Stimulated activated naive CD4-positive, alpha-beta T cell treated with Interleukin-2 at 50 U/mL for 16 hours (primary cell): ENCODE measurements around the gene AP2A2.

ENCODE experiments used
- DNase-seq: peaks from one replicate; lab custom pipeline; 2025; lab: John Stamatoyannopoulos, UW

AP2A2 gene

GRCh38 chr11:925496-926301, at the start of gene AP2A2:
TSS of gene AP2A2 (plus strand) at chr11:925870. CDS start at chr11:926022, 152 bp downstream.
- peak; percentile 85 for DNase-seq

GRCh38 chr11:876545-876944, 49.1 kb upstream of the AP2A2 start:
- no peak for DNase-seq

GRCh38 chr11:877565-877964, 48.1 kb upstream of the AP2A2 start:
- DNase-seq, result peak; percentile 12

DNA sequence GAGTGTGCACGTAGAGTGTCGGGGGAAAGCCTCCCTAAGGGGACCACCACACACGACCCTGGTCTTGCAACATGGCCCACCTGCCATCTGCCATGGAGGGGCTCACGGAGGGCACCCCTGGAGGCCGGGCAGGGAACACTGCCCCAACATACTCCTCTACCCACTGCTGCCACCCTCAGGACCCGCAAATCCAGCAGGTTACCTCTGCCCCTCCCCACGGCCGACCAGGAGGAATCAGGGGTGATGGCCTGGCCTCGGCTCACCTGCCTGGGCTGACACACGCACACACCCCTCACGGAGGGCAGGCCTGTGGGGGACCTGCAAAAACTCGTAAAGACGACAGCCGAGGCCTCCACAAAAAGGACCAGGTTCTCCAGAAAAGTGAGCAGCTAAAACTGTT, 45.2 kb upstream of the AP2A2 start:
- DNase-seq, result no peak

- DNase-seq, result no peak
These were observed 43.1 kb upstream of the AP2A2 start for GRCh38 chr11:882596-882995.

- no peak for DNase-seq
These were observed 42.1 kb upstream of the AP2A2 start for GRCh38 chr11:883527-883926.

GRCh38 chr11:884578-885070, 41.0 kb upstream of the AP2A2 start:
- no peak for DNase-seq

DNA sequence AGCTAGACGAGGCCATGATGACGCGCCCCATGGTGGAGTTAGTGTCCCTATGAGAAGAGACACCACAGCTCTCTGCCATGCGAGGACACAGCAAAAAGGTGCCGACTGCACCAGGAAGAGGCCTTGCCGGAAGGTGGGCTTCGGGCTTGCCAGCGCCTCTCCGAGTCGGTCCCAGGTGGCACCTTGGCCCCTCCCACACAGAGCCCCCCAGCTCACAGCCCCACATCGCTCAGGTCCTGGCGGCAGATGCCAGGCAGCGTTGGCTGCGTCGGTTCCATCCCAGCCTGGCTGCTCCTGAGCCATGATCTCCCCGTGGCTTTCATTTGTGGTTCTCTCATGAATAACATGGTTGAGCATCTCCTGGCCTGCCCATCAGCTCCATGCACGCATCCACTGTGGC, 39.1 kb upstream of the AP2A2 start:
- DNase-seq, result no peak

GRCh38 chr11:887589-887988, 38.1 kb upstream of the AP2A2 start:
- DNase-seq, result no peak

DNA sequence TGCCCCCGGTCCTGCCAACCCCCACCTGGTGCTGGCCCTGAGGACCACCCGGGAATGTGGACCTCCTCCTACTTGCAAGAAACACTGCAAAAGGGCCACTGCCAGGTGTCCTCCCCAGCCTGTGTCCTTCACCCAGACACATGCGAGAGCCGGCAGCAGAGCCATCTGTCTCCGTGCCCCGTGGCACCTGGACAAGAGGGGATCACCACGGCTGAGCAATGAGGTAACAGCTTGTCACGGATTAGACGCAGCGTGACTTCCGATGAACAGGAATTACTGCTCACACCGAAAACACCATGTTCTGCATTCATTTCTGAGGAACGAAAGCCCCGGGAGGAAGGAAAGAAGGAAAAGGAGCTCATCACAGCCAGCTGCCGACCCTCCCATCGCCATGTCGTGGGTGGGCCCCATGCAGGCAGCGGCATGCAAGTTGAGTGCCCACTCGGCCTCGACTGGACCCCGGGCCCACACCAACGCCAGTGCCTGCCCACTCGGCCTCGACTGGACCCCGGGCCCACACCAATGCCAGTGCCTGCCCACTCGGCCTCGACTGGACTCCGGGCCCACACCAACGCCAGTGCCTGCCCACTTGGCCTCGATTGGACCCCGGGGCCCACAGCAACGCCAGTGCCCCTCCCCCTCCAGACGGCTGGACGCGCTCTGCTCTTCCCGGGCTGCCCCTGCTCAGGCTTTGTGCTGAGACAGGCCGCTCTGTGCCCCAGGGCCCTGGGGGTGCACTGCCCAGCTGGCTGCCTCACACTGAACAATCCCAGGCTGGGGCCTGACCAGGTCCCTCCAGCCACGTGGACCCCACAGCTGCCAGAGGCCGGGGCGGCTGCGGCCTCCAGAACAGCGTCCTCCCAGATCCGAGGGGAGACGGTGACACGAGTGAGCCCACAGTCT, 37.1 kb upstream of the AP2A2 start:
- no peak for DNase-seq

GRCh38 chr11:889257-889656, 36.4 kb upstream of the AP2A2 start:
- no peak for DNase-seq

- no peak for DNase-seq
These were observed 35.8 kb upstream of the AP2A2 start for GRCh38 chr11:889687-890475.

DNA sequence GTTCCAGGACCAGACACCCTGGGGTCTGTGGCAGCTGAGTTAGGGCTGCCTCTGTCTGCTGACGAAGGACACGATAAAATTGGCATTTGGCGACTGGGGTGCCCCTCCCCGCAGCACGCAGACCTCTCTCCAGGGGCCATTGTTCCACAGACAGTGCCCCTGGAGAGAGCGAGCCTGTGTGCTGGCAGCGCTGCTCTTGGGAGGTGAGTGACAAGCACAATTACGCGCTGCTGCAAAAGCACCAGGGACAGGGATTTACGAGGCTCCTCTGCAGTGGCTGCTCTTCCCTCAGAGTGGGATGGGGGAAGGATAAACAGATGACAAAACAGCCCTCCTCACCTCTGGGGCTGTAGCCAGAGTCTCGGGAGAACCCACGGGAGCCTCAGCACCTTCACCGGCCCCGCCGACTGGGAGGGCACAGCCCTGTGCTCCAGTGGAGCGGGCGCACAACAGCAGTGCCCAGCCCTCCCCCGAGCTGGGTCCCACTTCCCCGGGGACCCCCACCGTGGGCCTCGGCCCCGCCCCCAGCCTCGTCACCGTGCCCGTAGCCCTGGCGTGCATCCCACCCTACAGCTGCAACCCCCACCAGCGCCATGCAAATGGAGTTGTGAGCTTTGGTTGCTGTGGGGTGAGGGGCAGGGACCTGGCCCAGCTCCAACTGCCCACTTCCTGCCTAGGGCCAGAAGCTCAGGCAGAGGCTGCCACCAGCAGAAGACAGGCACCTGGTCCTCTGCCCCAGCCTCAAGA, 34.7 kb upstream of the AP2A2 start:
- DNase-seq, result no peak

GRCh38 chr11:893008-893654, 32.5 kb upstream of the AP2A2 start:
- DNase-seq, result no peak

DNA sequence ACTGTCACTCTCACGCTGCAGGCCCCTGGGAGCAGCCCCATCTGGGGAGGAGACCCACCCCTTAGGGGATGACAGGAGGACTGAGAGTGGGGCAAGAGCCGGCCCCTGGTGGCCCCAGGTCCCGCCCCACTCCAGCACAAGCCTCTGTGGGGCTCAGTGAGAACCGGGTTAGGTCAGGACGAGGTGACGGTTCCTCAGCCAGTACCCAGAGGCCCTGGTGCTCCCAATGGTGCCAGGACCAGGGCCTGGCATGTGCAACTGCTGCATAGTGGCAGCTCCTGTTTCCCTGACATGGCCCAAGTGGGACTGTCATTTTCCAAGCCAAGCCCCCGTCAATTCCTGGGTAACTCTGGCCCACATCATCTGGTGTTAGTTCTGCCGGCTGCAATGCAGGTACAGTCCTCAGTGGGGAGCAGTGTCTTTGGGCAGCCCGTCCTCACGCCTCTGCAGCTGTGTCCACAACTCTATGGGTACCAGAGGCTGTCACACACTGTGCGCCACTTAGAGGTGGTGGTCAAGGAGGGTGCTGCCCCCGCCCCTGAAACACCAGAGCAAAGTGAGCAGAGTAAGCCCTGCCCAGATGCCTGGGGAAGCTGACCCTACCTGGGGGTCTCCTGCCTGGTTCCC, 31.0 kb upstream of the AP2A2 start:
- DNase-seq, result no peak

DNA sequence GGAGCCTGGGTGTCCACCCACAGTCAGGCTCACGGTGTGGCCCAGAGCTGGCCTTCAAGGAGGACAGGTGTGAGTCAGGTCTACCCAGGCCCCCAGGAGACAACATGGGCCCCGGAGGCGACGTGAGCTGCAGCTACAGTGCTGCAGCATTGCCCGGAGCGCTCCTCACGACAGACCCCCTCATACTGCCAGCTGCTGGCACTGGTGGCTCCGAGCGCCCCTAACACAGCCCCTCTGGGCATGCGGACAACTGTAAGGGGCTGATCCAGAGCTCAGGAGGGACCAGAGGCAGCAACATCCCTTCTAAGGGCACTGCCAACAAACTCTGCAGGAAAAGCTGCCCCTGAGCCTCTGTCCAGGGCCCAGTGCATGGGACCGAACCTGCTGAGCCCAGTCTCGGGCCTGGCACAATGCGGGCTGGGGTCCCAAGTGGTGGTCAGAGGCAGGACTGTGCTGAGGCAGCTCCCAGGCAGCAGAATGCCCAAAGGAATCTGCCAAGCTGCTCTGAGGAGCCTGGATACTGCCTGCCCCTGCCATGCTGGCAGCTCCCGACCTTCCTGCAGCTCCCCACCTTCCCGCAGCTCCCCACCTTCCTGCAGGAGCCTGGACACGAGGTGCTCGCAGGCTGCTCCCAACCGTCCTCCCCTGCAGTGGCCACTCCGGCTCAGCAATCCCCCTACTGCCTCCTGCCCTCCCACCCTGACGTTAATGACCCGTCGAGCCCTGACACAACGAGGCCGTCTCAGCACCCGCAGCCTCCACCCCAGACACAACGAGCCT, 30.1 kb upstream of the AP2A2 start:
- DNase-seq, result no peak

- no peak for DNase-seq
These were observed 28.2 kb upstream of the AP2A2 start for GRCh38 chr11:897253-898142.

GRCh38 chr11:898143-898511, 27.5 kb upstream of the AP2A2 start:
- no peak for DNase-seq
